Stimulated activated CD8-positive, alpha-beta memory T cell treated with anti-CD3 and anti-CD28 coated beads, Interleukin-7, amount 100 ng/mL, for 48 hours (primary cell): ENCODE results near the gene PPIF.

Experiments
- DNase-seq, 2 donors: peaks; one replicate each; pipeline ENCODE4 v3.0.0-alpha.2; 2020; ENCODE audit warnings: low read depth in 1 of 2; ENCODE audit errors: extremely low read depth in 1 of 2

Gene PPIF

GRCh38 chr10:79385392-79385795 is 38.1 kb downstream of the PPIF start:
- DNase-seq: no peak

GRCh38 chr10:79385804-79386531 is 38.7 kb downstream of the PPIF start:
- no peak for DNase-seq

GRCh38 chr10:79386637-79387465 is 39.6 kb downstream of the PPIF start:
- DNase-seq: no peak

- no peak for DNase-seq
Measured at GRCh38 chr10:79387466-79387973, 40.3 kb downstream of the PPIF start.

GRCh38 chr10:79387974-79388850 is 40.9 kb downstream of the PPIF start:
- DNase-seq: no peak

GRCh38 chr10:79390057-79390456 is 42.8 kb downstream of the PPIF start:
- DNase-seq: no peak

GRCh38 chr10:79390551-79391229 is 43.4 kb downstream of the PPIF start:
- DNase-seq: no peak

GRCh38 chr10:79391231-79392019 is 44.2 kb downstream of the PPIF start:
- DNase-seq: no peak

GRCh38 chr10:79392020-79392398 is 44.7 kb downstream of the PPIF start:
- no peak for DNase-seq

- no peak for DNase-seq
Measured at GRCh38 chr10:79392506-79393176, 45.4 kb downstream of the PPIF start.

GRCh38 chr10:79393221-79393923 is 46.1 kb downstream of the PPIF start:
- no peak for DNase-seq

- no peak for DNase-seq
Measured at GRCh38 chr10:79393924-79394610, 46.8 kb downstream of the PPIF start.

- no peak for DNase-seq
Measured at GRCh38 chr10:79394664-79395063, 47.4 kb downstream of the PPIF start.

- no peak for DNase-seq
Measured at GRCh38 chr10:79396520-79396919, 49.3 kb downstream of the PPIF start.

GRCh38 chr10:79397051-79397450 is 49.8 kb downstream of the PPIF start:
- no peak for DNase-seq

GRCh38 chr10:79397575-79398303 is 50.5 kb downstream of the PPIF start:
- DNase-seq: no peak

GRCh38 chr10:79398642-79399041 is 51.4 kb downstream of the PPIF start:
- DNase-seq: no peak
